DMS 273 (cell line): ENCODE data around the gene MARK1.

ENCODE experiments used
- DNase-seq: peaks from one replicate; lab custom pipeline; 2025; ENCODE audit not compliant: unreplicated experiment; lab: John Stamatoyannopoulos, UW

MARK1 gene

GRCh38 chr1:220708936-220709801 is 181.2 kb downstream of the MARK1 start:
- peak; percentile 54 for DNase-seq

- DNase-seq = no peak
Measured at GRCh38 chr1:220710333-220710732, 182.4 kb downstream of the MARK1 start.

- DNase-seq = no peak
Measured at GRCh38 chr1:220711056-220711809, 183.3 kb downstream of the MARK1 start.
